HG02973 (cell line): ENCODE results near the gene ELFN1.

ENCODE experiments used
- ATAC-seq: cut with Tn5 transposase; IDR thresholded peaks from one replicate; pipeline ENCODE4 v1.9.1; 2021; ENCODE audit warnings: moderate library complexity; ENCODE audit not compliant: unreplicated experiment

Gene ELFN1

GRCh38 chr7:1675036-1675671, 5.1 kb downstream of the ELFN1 start:
- ATAC-seq: no peak

GRCh38 chr7:1675673-1676549, 5.8 kb downstream of the ELFN1 start:
- no peak for ATAC-seq

GRCh38 chr7:1676550-1677078, 6.5 kb downstream of the ELFN1 start:
- no peak for ATAC-seq

- no peak for ATAC-seq
Observed at GRCh38 chr7:1677206-1678080, 7.4 kb downstream of the ELFN1 start.

GRCh38 chr7:1678081-1678543, 8.0 kb downstream of the ELFN1 start:
- ATAC-seq: no peak

- no peak for ATAC-seq
Observed at GRCh38 chr7:1678571-1679325, 8.7 kb downstream of the ELFN1 start.

- ATAC-seq: no peak
Observed at GRCh38 chr7:1679326-1679965, 9.4 kb downstream of the ELFN1 start.

GRCh38 chr7:1679966-1680730, 10.1 kb downstream of the ELFN1 start:
- no peak for ATAC-seq

- ATAC-seq: no peak
Observed at GRCh38 chr7:1681581-1681980, 11.5 kb downstream of the ELFN1 start.

- ATAC-seq: no peak
Observed at GRCh38 chr7:1685000-1685624, 15.0 kb downstream of the ELFN1 start.

- no peak for ATAC-seq
Observed at GRCh38 chr7:1688542-1688941, 18.5 kb downstream of the ELFN1 start.

GRCh38 chr7:1689311-1689710, 19.2 kb downstream of the ELFN1 start:
- no peak for ATAC-seq

- no peak for ATAC-seq
Observed at GRCh38 chr7:1690359-1690958, 20.4 kb downstream of the ELFN1 start.

- ATAC-seq: no peak
Observed at GRCh38 chr7:1691096-1691495, 21.0 kb downstream of the ELFN1 start.

GRCh38 chr7:1691601-1692514, 21.8 kb downstream of the ELFN1 start:
- ATAC-seq: no peak

- no peak for ATAC-seq
Observed at GRCh38 chr7:1692515-1693418, 22.7 kb downstream of the ELFN1 start.
